ENCODE data around the gene SH3TC2. TPM values are rescaled to one million over a fixed set of nuclear protein-coding genes. Genes with fewer than 3 reads are reported as not detected.

The SH3TC2 gene
- total and polyA plus RNA-seq, 4 donors = 0.28 to 3.3 (median 0.64) TPM

DNA sequence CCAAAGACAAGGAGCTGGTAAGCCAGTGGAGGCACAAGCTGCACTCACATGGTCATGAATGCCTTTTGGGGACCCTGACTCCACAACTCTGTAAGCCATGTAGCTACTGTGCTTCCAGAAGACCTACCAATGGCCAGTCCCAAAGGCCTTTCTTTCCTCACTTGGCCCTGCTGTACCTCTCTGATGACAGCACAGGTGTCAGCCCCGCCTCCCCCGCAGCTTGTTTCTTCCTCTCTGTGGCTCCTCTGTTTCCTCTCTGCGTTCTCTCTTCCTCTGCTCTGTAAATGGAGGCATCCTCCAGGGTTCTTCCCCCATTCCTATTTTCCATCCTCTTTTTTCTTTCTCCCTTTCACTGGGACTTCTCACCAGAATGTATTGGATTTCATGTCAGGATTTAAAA is 26.7 kb downstream of the SH3TC2 start:
- ATAC-seq (ENCODE audit: insufficient read depth, low FRiP score) (no peak), DNase-seq (no peak)
- H3K9me3 ChIP-seq (ENCODE audit: control insufficient read depth in 4 of 4, insufficient read depth in 3 of 4, low read length in 3 of 4) = no peaks in the 10 kb centered on the region
- 41 to 80% methylated on average over 3 of the region's 3 CpGs for WGBS, 2 donors
- peaks cover 0 to 3% (median 0%) of the 10 kb centered on the region in 5 donors for H3K4me1 ChIP-seq (ENCODE audit: control insufficient read depth in 5 of 5, insufficient read depth in 5 of 5, low read length in 5 of 5)
- no peak overlapping the region for H3K27ac ChIP-seq (ENCODE audit: low read depth in 1 of 2, low read length in 1 of 2)
- no peaks in the 10 kb centered on the region for H3K36me3 ChIP-seq (ENCODE audit: control insufficient read depth in 4 of 4, insufficient read depth in 4 of 4, low read length in 4 of 4)
- TF ChIP-seq, protein P1, sequence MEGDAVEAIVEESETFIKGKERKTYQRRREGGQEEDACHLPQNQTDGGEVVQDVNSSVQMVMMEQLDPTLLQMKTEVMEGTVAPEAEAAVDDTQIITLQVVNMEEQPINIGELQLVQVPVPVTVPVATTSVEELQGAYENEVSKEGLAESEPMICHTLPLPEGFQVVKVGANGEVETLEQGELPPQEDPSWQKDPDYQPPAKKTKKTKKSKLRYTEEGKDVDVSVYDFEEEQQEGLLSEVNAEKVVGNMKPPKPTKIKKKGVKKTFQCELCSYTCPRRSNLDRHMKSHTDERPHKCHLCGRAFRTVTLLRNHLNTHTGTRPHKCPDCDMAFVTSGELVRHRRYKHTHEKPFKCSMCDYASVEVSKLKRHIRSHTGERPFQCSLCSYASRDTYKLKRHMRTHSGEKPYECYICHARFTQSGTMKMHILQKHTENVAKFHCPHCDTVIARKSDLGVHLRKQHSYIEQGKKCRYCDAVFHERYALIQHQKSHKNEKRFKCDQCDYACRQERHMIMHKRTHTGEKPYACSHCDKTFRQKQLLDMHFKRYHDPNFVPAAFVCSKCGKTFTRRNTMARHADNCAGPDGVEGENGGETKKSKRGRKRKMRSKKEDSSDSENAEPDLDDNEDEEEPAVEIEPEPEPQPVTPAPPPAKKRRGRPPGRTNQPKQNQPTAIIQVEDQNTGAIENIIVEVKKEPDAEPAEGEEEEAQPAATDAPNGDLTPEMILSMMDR (IDR thresholded peaks at IDR 0.05; ENCODE audit: control extremely low read depth, extremely low read depth) = no peak
- H3K27me3 ChIP-seq (ENCODE audit: control insufficient read depth in 3 of 3, insufficient read depth in 3 of 3, low read length in 2 of 3) = no peaks in the 10 kb centered on the region
- no peak overlapping the region for H3K9ac ChIP-seq (ENCODE audit: insufficient read depth in 1 of 2, low read length in 2 of 2)
- H3K4me3 ChIP-seq = no peak overlapping the region

DNA sequence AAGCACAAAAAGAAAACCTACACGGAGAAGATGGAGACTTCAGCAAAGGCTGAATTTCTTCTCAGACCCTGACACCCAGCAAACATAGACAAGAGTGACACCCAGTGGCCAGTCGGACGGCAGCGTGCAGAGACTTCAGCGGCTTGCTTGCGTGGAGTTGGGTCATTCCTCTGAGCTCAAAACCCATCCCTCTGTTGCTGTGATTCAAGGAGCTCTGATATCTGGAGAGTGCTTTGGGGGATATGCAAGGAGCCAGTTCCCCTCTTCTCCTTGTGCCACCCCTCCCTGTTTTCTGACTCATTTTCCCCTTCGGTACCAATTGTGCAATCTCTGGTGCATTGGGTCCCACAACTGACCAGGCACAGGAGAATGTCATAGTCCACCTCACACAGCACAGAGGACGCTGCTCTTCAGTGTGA is 27.5 kb downstream of the SH3TC2 start:
- H3K27ac ChIP-seq (ENCODE audit: low read depth in 1 of 2, low read length in 1 of 2) = no peak overlapping the region
- TF ChIP-seq, protein P1 (IDR thresholded peaks at IDR 0.05; ENCODE audit: control extremely low read depth, extremely low read depth) = peak; percentile 81
- ATAC-seq (ENCODE audit: insufficient read depth, low FRiP score) = peak; percentile 84
- peaks cover 0 to 3% (median 0%) of the 10 kb centered on the region in 5 donors for H3K4me1 ChIP-seq (ENCODE audit: control insufficient read depth in 5 of 5, insufficient read depth in 5 of 5, low read length in 5 of 5)
- no peak overlapping the region for H3K9ac ChIP-seq (ENCODE audit: insufficient read depth in 1 of 2, low read length in 2 of 2)
- DNase-seq = peak; percentile 82 to 88 (median 83)
- no peaks in the 10 kb centered on the region for H3K27me3 ChIP-seq (ENCODE audit: control insufficient read depth in 3 of 3, insufficient read depth in 3 of 3, low read length in 2 of 3)
- H3K9me3 ChIP-seq (ENCODE audit: control insufficient read depth in 4 of 4, insufficient read depth in 3 of 4, low read length in 3 of 4) = no peaks in the 10 kb centered on the region
- no peak overlapping the region for H3K4me3 ChIP-seq
- WGBS, 2 donors = 16 to 20% methylated on average over 8 of the region's 8 CpGs
- H3K36me3 ChIP-seq (ENCODE audit: control insufficient read depth in 4 of 4, insufficient read depth in 4 of 4, low read length in 4 of 4) = no peaks in the 10 kb centered on the region

DNA sequence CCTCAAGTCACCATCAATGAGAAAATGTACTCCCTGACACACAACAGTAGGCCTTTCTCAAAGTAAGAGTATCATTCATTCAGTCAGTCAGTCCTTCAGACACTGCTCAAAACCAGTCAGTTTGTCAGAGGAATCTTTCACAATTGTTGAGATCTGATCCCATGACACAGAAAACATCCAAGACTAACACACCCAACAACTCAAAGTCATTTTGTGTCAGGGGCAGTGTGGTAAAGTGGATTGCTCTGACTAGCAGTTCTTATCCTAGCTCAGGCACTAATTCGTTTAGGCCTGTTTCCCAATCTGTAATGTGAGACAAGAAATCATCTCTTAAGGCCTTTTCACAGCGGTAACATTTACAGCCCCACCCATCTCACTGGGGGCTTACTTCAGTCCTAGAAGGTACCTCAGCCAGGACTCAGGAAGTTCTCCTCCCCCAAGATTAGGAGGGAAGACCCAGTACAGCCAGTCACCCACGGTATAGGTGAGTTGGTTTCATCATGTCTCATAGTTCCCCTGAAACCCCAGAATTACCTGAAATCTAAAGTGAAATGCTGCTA is 31.9 kb downstream of the SH3TC2 start:
- TF ChIP-seq, protein P1 (IDR thresholded peaks at IDR 0.05; ENCODE audit: control extremely low read depth, extremely low read depth) = no peak
- no peak overlapping the region for H3K9ac ChIP-seq (ENCODE audit: insufficient read depth in 1 of 2, low read length in 2 of 2)
- no peaks in the 10 kb centered on the region for H3K36me3 ChIP-seq (ENCODE audit: control insufficient read depth in 4 of 4, insufficient read depth in 4 of 4, low read length in 4 of 4)
- no peaks in the 10 kb centered on the region for H3K9me3 ChIP-seq (ENCODE audit: control insufficient read depth in 4 of 4, insufficient read depth in 3 of 4, low read length in 3 of 4)
- DNase-seq (no peak), ATAC-seq (ENCODE audit: insufficient read depth, low FRiP score) (no peak)
- H3K4me1 ChIP-seq (ENCODE audit: control insufficient read depth in 5 of 5, insufficient read depth in 5 of 5, low read length in 5 of 5) = peaks cover 0 to 2% (median 0%) of the 10 kb centered on the region in 5 donors
- 81 to 82% methylated on average over 3 of the region's 3 CpGs for WGBS, 2 donors
- no peak overlapping the region for H3K4me3 ChIP-seq
- no peak overlapping the region for H3K27ac ChIP-seq (ENCODE audit: low read depth in 1 of 2, low read length in 1 of 2)
- no peaks in the 10 kb centered on the region for H3K27me3 ChIP-seq (ENCODE audit: control insufficient read depth in 3 of 3, insufficient read depth in 3 of 3, low read length in 2 of 3)

DNA sequence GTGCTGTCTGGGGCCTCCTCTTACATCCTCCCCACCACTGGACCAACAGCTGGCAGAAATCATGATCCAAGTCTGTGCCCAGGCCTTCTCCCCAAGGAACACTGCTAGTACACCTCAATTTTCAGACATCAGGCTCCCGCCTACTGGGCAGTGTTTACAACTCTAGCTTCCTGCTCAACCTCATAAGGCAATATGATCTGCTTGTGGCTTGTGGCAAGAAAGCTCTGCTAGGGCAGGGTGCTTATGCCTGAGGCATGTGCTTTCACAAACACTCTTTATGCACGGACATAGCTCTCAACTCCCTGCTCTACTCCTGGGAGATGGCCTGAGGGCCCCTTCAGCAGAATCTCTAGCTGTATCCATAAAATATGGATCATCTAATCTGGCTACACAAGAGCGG is 32.5 kb downstream of the SH3TC2 start:
- Histone ChIP-seq H3K27ac (ENCODE audit: low read depth in 1 of 2, low read length in 1 of 2) (no peak overlapping the region), H3K9ac (ENCODE audit: insufficient read depth in 1 of 2, low read length in 2 of 2) (no peak overlapping the region), H3K9me3 (ENCODE audit: control insufficient read depth in 4 of 4, insufficient read depth in 3 of 4, low read length in 3 of 4) (no peaks in the 10 kb centered on the region), H3K27me3 (ENCODE audit: control insufficient read depth in 3 of 3, insufficient read depth in 3 of 3, low read length in 2 of 3) (no peaks in the 10 kb centered on the region), H3K4me3 (no peak overlapping the region), H3K36me3 (ENCODE audit: control insufficient read depth in 4 of 4, insufficient read depth in 4 of 4, low read length in 4 of 4) (no peaks in the 10 kb centered on the region), H3K4me1 (ENCODE audit: control insufficient read depth in 5 of 5, insufficient read depth in 5 of 5, low read length in 5 of 5) (peaks cover 0 to 2% (median 0%) of the 10 kb centered on the region in 5 donors)
- DNase-seq = peak in 1 of 3 donors; percentile 19
- no peak for ATAC-seq (ENCODE audit: insufficient read depth, low FRiP score)
- TF ChIP-seq, protein P1 (IDR thresholded peaks at IDR 0.05; ENCODE audit: control extremely low read depth, extremely low read depth) = no peak
- 73 to 83% methylated on average over 3 of the region's 3 CpGs for WGBS, 2 donors

Measured in lung (tissue), 12 donors.